ENCODE results near the gene RFC3.

RFC3 gene

DNA sequence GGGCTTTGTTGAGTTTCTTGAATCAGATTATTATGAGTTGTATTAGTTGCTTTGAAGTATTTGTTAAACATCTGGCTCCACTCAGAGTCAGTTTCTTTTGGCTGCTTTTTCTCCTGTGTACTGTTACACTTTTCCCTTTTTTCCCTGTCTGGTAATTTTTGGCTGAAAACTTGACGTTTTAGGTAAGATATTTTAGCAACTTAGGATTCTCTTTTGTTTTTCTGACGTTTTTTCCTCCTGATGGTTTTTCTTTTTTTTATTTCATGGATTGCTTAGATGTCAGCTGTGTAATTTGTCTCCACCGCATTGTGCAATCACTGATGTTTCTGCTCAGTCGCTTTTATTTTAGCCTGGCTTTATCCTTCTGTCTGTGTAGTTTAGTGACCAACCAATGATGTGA, 20.7 kb downstream of the RFC3 start:
- Histone ChIP-seq H3K4me3 (ENCODE audit: low read length, poor library complexity, severe bottlenecking) (no peak overlapping the region), H3K79me2 (ENCODE audit: insufficient read depth, low read length) (no peaks in the 10 kb centered on the region), H3K9ac (ENCODE audit: low read depth, low read length, poor library complexity, severe bottlenecking) (no peak overlapping the region), H3K36me3 (ENCODE audit: insufficient read depth, low read length) (peaks cover 46% of the 10 kb centered on the region), H3K4me1 (ENCODE audit: insufficient read depth, low read length, poor library complexity, severe bottlenecking) (no peaks in the 10 kb centered on the region), H3K27me3 (ENCODE audit: insufficient read depth, low read length, poor library complexity, severe bottlenecking) (no peaks in the 10 kb centered on the region), H4K20me1 (ENCODE audit: insufficient read depth, low read length, poor library complexity, severe bottlenecking) (no peaks in the 10 kb centered on the region), H3K4me2 (ENCODE audit: low read depth, low read length, poor library complexity, severe bottlenecking) (no peak overlapping the region), H2AFZ (ENCODE audit: low read length) (no peak overlapping the region), H3K9me2 (replicated peaks; ENCODE audit: low read depth, low read length) (no peaks in the 10 kb centered on the region), H3K9me3 (ENCODE audit: insufficient read depth, low read depth, low read length) (no peaks in the 10 kb centered on the region), H3F3A (ENCODE audit: low read depth) (no peaks in the 10 kb centered on the region)
- TF ChIP-seq EZH2phosphoT487 (IDR thresholded peaks at IDR 0.05; ENCODE audit: borderline replicate concordance) = no peak
- TF ChIP-seq, protein P1, sequence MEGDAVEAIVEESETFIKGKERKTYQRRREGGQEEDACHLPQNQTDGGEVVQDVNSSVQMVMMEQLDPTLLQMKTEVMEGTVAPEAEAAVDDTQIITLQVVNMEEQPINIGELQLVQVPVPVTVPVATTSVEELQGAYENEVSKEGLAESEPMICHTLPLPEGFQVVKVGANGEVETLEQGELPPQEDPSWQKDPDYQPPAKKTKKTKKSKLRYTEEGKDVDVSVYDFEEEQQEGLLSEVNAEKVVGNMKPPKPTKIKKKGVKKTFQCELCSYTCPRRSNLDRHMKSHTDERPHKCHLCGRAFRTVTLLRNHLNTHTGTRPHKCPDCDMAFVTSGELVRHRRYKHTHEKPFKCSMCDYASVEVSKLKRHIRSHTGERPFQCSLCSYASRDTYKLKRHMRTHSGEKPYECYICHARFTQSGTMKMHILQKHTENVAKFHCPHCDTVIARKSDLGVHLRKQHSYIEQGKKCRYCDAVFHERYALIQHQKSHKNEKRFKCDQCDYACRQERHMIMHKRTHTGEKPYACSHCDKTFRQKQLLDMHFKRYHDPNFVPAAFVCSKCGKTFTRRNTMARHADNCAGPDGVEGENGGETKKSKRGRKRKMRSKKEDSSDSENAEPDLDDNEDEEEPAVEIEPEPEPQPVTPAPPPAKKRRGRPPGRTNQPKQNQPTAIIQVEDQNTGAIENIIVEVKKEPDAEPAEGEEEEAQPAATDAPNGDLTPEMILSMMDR (conservative IDR thresholded peaks at IDR 0.05; ENCODE audit: low read length) = no peak

DNA sequence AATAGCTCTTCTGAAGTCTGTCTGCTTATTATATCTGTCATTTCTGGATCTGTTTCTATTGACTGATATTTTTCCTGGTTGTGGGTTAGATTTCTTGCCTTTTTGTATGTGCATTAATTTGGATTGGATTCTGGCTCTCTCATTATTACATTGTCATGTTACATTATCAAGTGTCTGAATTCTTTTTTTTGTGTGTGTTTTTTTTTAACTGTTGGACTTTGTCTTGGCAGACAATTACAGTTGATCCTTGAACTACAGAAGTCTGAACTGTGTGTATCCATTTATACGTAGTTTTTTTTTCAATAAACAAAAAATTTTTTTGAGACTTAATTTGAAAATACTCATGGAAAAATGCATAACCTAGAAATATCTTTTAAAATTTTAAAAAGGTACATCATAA, 22.5 kb downstream of the RFC3 start:
- Histone ChIP-seq H3K9ac (ENCODE audit: low read depth, low read length, poor library complexity, severe bottlenecking) (no peak overlapping the region), H3K4me2 (ENCODE audit: low read depth, low read length, poor library complexity, severe bottlenecking) (no peak overlapping the region), H3K4me1 (ENCODE audit: insufficient read depth, low read length, poor library complexity, severe bottlenecking) (no peaks in the 10 kb centered on the region), H3K36me3 (ENCODE audit: insufficient read depth, low read length) (peaks cover 34% of the 10 kb centered on the region), H3K9me2 (replicated peaks; ENCODE audit: low read depth, low read length) (no peaks in the 10 kb centered on the region), H3K9me3 (ENCODE audit: insufficient read depth, low read depth, low read length) (no peaks in the 10 kb centered on the region), H2AFZ (ENCODE audit: low read length) (no peak overlapping the region), H3F3A (ENCODE audit: low read depth) (no peaks in the 10 kb centered on the region), H3K27me3 (ENCODE audit: insufficient read depth, low read length, poor library complexity, severe bottlenecking) (no peaks in the 10 kb centered on the region), H4K20me1 (ENCODE audit: insufficient read depth, low read length, poor library complexity, severe bottlenecking) (no peaks in the 10 kb centered on the region), H3K79me2 (ENCODE audit: insufficient read depth, low read length) (no peaks in the 10 kb centered on the region), H3K4me3 (ENCODE audit: low read length, poor library complexity, severe bottlenecking) (no peak overlapping the region)
- TF ChIP-seq, protein P1 (conservative IDR thresholded peaks at IDR 0.05; ENCODE audit: low read length) = no peak
- TF ChIP-seq EZH2phosphoT487 (IDR thresholded peaks at IDR 0.05; ENCODE audit: borderline replicate concordance) = no peak

- Histone ChIP-seq H4K20me1 (ENCODE audit: insufficient read depth, low read length, poor library complexity, severe bottlenecking) (no peaks in the 10 kb centered on the region), H3K4me2 (ENCODE audit: low read depth, low read length, poor library complexity, severe bottlenecking) (no peak overlapping the region), H3K9ac (ENCODE audit: low read depth, low read length, poor library complexity, severe bottlenecking) (no peak overlapping the region), H3K9me2 (replicated peaks; ENCODE audit: low read depth, low read length) (no peaks in the 10 kb centered on the region), H3K27me3 (ENCODE audit: insufficient read depth, low read length, poor library complexity, severe bottlenecking) (no peaks in the 10 kb centered on the region), H3K4me1 (ENCODE audit: insufficient read depth, low read length, poor library complexity, severe bottlenecking) (no peaks in the 10 kb centered on the region), H3K9me3 (ENCODE audit: insufficient read depth, low read depth, low read length) (no peaks in the 10 kb centered on the region), H3F3A (ENCODE audit: low read depth) (no peaks in the 10 kb centered on the region), H3K4me3 (ENCODE audit: low read length, poor library complexity, severe bottlenecking) (no peak overlapping the region), H3K36me3 (ENCODE audit: insufficient read depth, low read length) (peaks cover 29% of the 10 kb centered on the region), H3K79me2 (ENCODE audit: insufficient read depth, low read length) (no peaks in the 10 kb centered on the region), H2AFZ (ENCODE audit: low read length) (no peak overlapping the region)
- no peak for TF ChIP-seq EZH2phosphoT487 (IDR thresholded peaks at IDR 0.05; ENCODE audit: borderline replicate concordance)
- TF ChIP-seq, protein P1 (conservative IDR thresholded peaks at IDR 0.05; ENCODE audit: low read length) = no peak
These were observed 24.3 kb downstream of the RFC3 start for GRCh38 chr13:33842207-33842606.

All from Loucy (cell line).